HG03108 (cell line): Measurements from ENCODE around the gene CCDC102A.
"Not testable (repeated sequence)": the region's sequence is repeated elsewhere in the genome, so short reads cannot be mapped to it uniquely, and the experiment has no call there.

Experiments
- ATAC-seq: cut with Tn5 transposase; IDR thresholded peaks from one replicate; pipeline ENCODE4 v1.9.1; 2021; ENCODE audit warnings: moderate library complexity; ENCODE audit not compliant: unreplicated experiment

The CCDC102A gene

GRCh38 chr16:57566436-57566835, 30.1 kb upstream of the CCDC102A start:
- no peak for ATAC-seq

GRCh38 chr16:57565461-57565860, 29.1 kb upstream of the CCDC102A start:
- ATAC-seq: no peak

DNA sequence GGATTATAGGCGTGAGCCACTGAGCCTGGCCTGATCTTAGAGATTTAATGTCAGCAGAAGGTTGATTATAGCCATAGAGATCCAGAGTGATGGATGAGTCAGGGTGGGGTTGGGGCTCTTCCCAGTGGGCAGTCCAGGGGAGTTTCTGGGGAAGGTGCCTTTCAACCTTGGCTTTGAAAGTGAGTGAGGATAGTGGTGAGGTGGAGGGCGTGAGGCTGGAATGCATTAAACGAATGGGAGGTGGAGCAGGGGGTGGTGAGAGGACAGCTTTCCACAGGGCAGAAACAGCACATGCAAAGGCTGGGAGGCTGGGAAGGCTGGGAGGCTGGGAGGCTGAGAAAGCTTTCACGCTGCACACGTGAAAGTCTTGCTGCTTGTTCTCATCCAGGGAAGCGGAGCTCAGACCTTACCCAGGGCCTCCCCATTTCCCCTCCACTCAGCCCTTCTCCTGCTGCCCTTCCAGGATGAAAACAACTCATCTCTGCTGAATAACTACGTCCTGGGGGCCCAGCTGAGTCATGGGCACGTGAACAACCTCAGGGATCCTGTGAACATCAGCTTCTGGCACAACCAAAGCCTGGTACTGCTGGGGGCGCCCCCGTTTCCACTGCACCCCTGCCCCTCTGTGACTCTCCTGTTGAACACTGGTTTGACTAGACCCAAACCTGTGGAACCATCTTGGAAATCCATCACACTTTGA, 28.4 kb upstream of the CCDC102A start:
- no peak for ATAC-seq

GRCh38 chr16:57563761-57564160, 27.4 kb upstream of the CCDC102A start:
- ATAC-seq: no peak

GRCh38 chr16:57563487-57563750, 27.0 kb upstream of the CCDC102A start:
- no peak for ATAC-seq

GRCh38 chr16:57562669-57563486, 26.5 kb upstream of the CCDC102A start:
- no peak for ATAC-seq

GRCh38 chr16:57562066-57562465, 25.7 kb upstream of the CCDC102A start:
- ATAC-seq: no peak

- ATAC-seq: no peak
Observed at GRCh38 chr16:57559072-57559790, 22.9 kb upstream of the CCDC102A start.

DNA sequence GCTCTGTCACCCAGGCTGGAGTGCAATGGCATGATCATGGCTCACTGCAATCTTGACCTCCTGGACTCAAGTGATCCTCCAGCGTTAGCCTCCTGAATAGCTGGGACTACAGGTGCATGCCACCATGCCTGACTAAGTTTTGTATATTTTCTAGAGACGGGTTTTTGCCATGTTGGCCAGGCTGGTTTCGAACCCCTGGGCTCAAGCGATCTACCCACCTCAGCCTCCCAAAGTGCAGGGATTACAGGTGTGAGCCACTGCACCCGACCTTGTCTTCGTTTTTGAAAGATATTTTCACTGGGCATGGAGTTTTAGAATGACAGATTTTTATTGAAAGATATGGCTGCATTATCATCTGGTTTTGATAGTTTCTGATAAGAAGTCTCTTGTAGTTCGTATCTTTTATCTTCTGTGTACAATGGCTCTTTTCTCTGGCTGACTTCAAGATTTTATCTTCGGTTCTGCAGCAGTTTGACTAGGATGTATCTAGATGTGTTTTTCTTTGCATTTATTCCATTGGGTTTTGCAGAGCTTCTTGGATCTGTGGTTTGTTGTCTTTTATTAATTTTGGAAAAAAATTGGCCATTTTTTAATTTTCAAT, 20.7 kb upstream of the CCDC102A start:
- no peak for ATAC-seq

DNA sequence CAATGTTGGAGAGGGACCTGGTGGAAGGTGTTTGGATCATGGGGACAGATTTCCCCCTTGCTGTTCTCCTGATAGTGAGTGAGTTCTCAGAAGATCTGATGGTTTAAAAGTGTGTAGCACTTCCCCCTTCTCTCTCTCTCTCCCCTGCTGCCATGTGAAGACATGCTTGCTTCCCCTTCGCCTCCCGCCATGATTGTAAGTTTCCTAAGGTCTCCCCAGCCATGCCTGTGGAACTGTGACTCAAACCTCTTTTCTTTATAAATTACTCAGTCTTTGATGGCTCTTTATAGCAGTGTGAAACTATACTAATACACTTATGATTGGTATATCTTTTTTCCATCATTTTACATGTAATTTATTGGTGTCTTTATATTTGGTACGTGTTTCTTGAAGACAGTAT, 19.5 kb upstream of the CCDC102A start:
- ATAC-seq: no peak

- no peak for ATAC-seq
Observed at GRCh38 chr16:57551057-57551456, 14.7 kb upstream of the CCDC102A start.

DNA sequence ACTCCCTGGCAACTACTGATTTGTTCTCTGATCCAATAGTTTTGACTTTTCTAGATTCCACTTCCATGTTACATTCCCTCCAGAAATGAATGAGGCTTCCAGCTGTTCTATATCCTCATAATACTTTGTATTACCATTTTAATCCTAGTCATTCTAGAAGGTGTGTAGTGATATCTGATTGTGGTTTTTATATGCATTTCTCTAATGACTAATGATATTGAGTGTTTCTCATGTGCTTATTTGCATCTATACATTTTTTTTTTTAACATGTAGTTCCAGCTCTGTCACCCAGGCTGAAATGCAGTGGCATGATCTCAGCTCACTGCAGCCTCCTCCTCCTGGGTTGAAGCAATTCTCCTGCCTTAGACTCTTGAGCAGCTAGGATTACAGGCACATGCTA, 13.4 kb upstream of the CCDC102A start:
- no peak for ATAC-seq

DNA sequence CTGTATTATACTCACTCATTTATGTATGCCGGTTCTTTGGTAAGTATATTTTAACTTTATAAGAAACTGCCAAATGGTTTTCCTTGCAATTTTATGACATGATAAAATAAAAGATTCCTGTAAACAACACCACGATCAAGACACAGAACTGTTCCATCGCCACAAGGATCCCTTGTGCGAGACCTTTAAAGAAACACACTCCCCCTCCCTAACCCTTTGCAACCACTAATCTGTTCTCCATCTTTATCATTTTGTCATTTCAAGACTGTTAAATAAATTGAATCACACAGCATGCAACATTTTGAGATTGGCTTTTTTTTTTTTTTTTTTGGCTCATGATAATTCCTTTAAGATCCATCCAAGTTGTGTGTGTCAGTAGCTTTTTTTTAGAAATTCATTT, 12.0 kb upstream of the CCDC102A start:
- no peak for ATAC-seq

DNA sequence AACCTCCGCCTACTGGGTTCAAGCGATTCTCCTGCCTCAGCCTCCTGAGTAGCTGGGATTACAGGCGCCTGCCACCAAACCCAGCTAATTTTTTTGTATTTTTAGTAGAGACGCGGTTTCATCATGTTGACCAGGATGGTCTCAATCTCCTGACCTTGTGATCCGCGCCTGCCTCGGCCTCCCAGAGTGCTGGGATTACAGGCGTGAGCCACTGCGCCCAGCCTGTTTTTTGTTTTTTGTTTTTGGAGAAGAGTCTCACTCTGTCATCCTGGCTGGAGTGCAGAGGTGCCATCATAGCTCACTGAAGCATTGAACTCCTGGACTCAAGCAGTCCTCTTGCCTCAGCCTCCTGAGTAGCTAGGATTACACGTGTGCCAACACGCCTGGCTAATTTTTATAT, 11.2 kb upstream of the CCDC102A start:
- not testable (repeated sequence) for ATAC-seq

DNA sequence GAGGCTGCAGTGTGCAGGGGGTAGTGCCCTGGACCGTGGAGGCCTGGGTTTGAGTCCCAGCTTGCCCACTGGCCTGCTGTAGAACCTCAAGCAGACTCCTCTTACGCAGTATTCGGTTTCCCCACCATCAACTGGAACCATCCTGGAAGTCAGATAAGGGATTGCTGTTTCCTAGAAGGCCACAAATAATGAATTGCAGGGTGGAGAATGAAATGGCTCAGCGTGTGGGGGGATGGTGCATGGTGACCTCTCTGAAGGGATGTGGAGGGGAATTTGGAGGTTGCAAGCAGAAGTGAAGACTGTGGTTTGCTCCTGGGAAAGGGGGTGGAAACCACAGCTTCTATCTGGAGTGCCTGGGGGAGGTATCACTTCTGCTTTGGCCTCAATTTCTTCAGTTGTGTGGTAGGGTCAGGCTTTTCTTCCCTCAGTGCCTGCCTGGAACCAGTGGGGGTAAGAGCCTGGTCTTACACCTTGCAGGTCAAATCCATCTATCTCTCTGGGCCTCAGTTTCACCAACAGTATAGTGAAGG, 7.8 kb upstream of the CCDC102A start:
- peak; percentile 80 for ATAC-seq

DNA sequence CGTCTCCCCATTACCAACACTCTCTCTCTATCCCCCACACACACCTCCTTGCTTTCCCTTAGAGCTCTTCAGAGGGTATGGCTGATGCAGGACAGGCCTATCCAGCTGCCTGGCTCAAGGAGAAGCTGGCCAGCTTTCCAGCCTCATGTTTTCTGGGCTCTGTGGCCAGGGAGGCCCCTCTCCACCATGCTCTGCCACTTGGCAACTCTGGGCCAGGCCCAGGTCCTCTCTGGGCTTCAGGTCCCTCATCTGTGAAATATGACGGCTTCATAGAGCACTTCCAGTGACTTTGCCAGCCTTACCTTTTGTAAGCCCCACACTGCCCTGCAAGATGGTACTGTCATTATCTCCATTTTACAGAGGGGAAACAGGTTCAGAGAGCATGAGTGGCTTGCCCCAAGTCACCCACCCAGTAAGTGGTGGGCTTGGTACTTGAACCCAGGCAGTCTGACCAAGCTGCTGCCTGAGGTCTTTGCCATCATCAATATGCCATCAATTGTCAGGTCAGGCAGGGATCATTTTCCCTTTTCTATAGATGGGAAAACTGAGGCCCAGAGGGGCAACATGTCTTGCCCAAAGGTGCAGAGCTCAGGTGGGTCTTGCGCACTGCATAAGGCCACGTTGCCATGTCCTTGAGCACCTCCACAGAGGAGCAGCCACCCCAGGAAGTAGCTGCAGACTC, 5.5 kb upstream of the CCDC102A start:
- ATAC-seq: no peak

DNA sequence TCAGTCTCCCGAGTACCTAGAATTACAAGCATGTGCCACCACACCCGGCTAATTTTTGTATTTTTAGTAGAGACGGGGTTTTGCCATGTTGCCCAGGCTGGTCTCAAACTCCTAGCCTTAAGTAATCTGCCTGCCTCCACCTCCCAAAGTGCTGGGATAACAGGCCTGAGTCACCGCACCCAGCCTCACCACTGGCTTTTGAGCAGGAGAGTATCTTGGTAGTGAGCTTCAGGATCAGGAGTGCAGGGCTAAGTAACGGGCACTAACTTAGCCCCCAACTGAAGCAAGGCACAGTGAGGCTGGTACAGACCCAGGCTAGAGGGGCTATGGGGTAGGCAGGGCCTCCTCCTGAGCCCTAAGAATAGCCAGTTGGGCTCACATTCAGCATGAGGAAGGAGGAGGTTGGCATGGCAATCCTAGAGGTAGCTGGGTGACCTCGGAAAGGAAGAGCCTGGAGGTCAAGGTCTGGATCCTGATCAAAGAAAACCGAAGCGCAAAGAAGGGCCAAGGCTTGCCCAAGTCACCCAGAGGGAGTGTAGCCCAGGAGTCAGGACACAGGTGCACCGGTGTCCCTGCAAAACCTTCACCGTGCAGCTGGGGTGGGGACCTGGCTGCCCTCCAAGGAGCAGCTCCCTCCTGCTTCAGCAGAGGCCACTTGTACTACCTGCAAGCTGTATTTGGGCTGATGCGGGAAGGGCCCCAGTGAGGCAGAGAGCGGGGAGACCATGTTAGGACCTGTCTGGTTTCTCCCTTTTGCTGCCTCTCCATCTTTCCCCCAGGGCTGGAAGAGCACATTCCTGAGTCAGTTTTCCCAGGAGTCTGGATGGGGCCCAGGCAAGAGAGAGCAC, 4.8 kb upstream of the CCDC102A start:
- ATAC-seq: no peak

DNA sequence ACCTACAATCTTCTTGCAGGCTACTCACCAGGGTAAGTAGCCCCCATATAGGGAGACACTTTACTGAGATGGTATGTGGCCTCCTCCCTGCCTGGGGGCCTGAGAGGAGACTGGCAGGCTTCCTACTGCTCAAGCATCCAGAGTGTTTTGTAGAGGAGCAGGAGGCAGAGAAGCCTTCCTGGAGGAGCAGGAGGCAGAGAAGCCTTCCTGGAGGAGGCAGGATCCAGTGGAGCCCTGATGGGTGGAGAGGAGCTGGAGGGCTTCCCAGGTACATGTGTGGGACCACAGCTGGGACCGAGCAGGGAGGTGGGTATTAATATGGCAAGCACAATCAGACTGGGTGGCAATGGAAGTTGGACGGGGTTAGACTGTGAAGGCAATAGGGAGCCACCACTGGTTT, 4.0 kb upstream of the CCDC102A start:
- ATAC-seq: no peak

DNA sequence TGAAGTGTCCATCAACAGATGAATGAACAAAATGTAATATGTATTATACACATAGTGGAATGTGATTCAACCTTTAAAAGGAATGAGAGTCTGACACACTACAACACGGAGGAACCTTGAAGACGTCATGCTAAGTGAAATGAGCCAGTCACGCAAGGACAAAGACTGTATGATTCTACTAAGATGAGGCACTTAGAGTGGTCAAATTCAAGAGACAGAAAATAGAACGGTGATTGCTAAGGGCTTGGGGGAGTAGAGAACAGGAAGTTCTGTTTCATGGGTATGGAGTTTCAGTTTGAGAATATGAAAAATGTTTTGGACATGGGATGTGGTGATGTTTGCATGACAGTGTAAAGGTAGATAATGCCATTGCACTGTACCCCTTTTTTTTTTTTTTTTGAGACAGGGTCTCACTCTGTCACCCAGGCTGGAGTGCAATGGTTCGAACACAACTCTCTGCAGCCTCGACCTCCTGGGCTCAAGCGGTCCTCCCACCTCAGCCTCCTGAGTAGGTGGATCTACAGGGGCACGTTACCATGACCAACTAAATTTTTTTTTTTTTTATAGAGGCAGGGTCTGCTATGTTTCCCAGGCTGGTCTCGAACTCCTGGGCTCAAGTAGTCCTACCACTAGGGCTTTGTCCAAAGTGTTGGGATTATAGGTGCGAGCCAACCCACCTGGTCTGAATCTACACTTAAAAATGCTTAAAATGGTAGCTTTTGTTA, 2.9 kb upstream of the CCDC102A start:
- peak; percentile 35 for ATAC-seq
